Lower lobe of right lung (tissue), 2 donors: ENCODE measurements around the gene DDAH1. TPM values are rescaled to one million over a fixed set of nuclear protein-coding genes. Genes with fewer than 3 reads are reported as not detected.

Source experiments
- ATAC-seq, 2 donors: fragments of 200-7000 bp; cut with Tn5 transposase; one replicate each; pipeline ENCODE4 v1.9.1; 2020 to 2022; ENCODE audit warnings: mild to moderate bottlenecking in 2 of 2, moderate library complexity in 2 of 2
- DNase-seq: peaks from one replicate; pipeline ENCODE4 v3.0.0-alpha.2; 2020
- H3K27ac ChIP-seq: fragments of 200-600 bp; one replicate; pipeline ENCODE4 v1.8.0; 2022
- H3K27me3 ChIP-seq: fragments of 200-600 bp; one replicate; pipeline ENCODE4 v1.8.0; 2022; ENCODE audit warnings: low read depth
- H3K36me3 ChIP-seq: fragments of 200-600 bp; one replicate; pipeline ENCODE4 v1.8.0; 2022; ENCODE audit warnings: mild to moderate bottlenecking
- H3K4me1 ChIP-seq: fragments of 200-600 bp; one replicate; pipeline ENCODE4 v1.8.0; 2022
- H3K4me3 ChIP-seq: fragments of 200-600 bp; one replicate; pipeline ENCODE4 v1.8.0; 2022; ENCODE audit warnings: mild to moderate bottlenecking
- H3K9me3 ChIP-seq: fragments of 200-600 bp; one replicate; pipeline ENCODE4 v1.8.0; 2022
- CTCF ChIP-seq: fragments of 200-600 bp; IDR thresholded peaks from one replicate; pipeline ENCODE4 v1.8.0; 2022; ENCODE audit warnings: antibody characterized with exemption, mild to moderate bottlenecking
- intact Hi-C: fragments of 100-400 bp; cut with DNase I; formaldehyde crosslinking; loops from one replicate; pipeline ENCODE4 v1.11.0; 2022
- total RNA-seq: library from RNA; stranded (reverse); fragmentation: NEBNext Ultra II Directional; extraction: Animal tissue kit (Norgen Biotek cat#: 25700); gene quantifications from one replicate; pipeline ENCODE4 v1.2.1, GENCODE V29; 2021
- donor health status: DM: no; HTN: yes; CAD: no; lungs with severe emphysema.

DDAH1 gene
- total RNA-seq, 1 donor from 2014 or later: 48.4 TPM

DNA sequence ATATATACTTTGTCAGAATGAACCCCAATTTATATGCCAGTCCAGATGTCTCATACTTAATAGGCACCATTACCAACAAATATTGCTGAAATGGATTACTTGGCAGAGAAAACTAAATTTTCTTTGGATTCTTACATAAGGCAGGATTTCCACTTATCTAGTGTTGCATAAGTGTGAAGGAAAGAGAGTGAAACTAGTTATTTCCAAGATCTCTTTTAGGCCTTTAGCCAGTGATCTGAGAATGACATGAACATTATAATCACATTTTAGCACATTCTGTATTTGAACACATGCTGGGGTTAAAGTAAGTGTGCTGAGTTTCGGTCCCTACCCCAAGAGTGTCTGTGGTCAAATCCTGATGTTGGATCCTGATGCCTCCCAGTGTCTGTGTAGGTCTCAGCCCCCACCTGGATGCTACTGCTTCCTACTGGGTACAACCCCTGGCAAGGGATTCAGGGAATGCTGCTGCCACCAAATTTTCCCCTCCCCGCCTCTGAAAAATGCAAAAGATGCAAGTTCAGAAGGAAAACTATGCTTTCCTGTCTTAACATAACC lies 11.2 kb downstream of the DDAH1 start:
- H3K9me3 ChIP-seq: no peaks in the 10 kb centered on the region
- peaks cover 19% of the 10 kb centered on the region for H3K4me1 ChIP-seq
- H3K4me3 ChIP-seq: no peak overlapping the region
- no peaks in the 10 kb centered on the region for H3K36me3 ChIP-seq
- no peaks in the 10 kb centered on the region for H3K27me3 ChIP-seq
- DNase-seq (no peak), ATAC-seq (peak; percentile 20 to 30)
- intact Hi-C loops: no loop called here
- H3K27ac ChIP-seq: peak overlapping the region; percentile 43
- TF ChIP-seq CTCF: no peak

GRCh38 chr1:85452948-85453347 lies 12.0 kb downstream of the DDAH1 start:
- TF ChIP-seq CTCF: no peak
- H3K36me3 ChIP-seq: no peaks in the 10 kb centered on the region
- peaks cover 19% of the 10 kb centered on the region for H3K4me1 ChIP-seq
- no peaks in the 10 kb centered on the region for H3K27me3 ChIP-seq
- intact Hi-C loops: no loop called here
- no peak overlapping the region for H3K4me3 ChIP-seq
- no peaks in the 10 kb centered on the region for H3K9me3 ChIP-seq
- DNase-seq (no peak), ATAC-seq (no peak)
- peak overlapping the region; percentile 43 for H3K27ac ChIP-seq

DNA sequence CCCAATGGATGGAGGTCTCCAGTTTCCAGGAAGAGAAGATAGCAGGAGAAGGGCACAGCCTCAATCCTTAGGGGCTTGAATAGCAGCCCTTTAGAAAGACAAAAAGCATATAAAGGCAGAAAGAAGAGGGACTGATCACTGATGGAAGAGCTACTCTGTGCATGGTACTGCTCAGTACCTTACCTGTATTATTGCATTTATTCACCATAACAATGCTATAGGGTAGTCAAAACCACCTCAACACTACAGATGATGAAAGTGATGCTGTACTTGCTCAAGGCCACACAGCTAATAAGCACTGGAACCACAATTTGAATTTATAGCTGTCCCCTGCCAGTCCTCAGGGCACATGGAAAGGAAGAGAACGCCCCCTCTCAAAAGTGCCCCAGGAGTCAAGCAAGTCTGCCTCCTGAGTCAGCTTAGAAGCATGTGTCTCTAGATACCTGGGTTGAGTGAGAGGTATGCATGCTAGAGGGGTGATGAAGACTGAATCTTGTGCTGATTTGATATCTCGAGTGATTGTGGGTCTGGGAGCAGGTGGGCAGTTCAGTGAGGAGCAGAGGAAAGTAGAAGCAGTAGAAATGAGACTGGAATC lies 13.6 kb downstream of the DDAH1 start:
- intact Hi-C loops: no loop called here
- Histone ChIP-seq H3K36me3 (no peaks in the 10 kb centered on the region), H3K4me3 (no peak overlapping the region), H3K9me3 (no peaks in the 10 kb centered on the region), H3K27ac (no peak overlapping the region), H3K4me1 (peaks cover 19% of the 10 kb centered on the region), H3K27me3 (no peaks in the 10 kb centered on the region)
- TF ChIP-seq CTCF: no peak
- ATAC-seq (peak; percentile 42 to 60), DNase-seq (no peak)

- Histone ChIP-seq H3K4me1 (peaks cover 19% of the 10 kb centered on the region), H3K9me3 (no peaks in the 10 kb centered on the region), H3K4me3 (no peak overlapping the region), H3K27me3 (no peaks in the 10 kb centered on the region), H3K36me3 (no peaks in the 10 kb centered on the region), H3K27ac (no peak overlapping the region)
- ATAC-seq (peak; percentile 60 to 79), DNase-seq (peak; percentile 55)
- no peak for TF ChIP-seq CTCF
- intact Hi-C loops: no loop called here
Observed at GRCh38 chr1:85450832-85451231, 14.1 kb downstream of the DDAH1 start.

GRCh38 chr1:85449356-85449755 lies 15.6 kb downstream of the DDAH1 start:
- no peak for TF ChIP-seq CTCF
- H3K9me3 ChIP-seq: no peaks in the 10 kb centered on the region
- intact Hi-C loops: no loop called here
- ATAC-seq: no peak
- peaks cover 19% of the 10 kb centered on the region for H3K4me1 ChIP-seq
- H3K27me3 ChIP-seq: no peaks in the 10 kb centered on the region
- no peak for DNase-seq
- no peaks in the 10 kb centered on the region for H3K36me3 ChIP-seq
- H3K4me3 ChIP-seq: no peak overlapping the region
- no peak overlapping the region for H3K27ac ChIP-seq
